ENCODE results near the gene PTPRD.
"Not testable (repeated sequence)": the region's sequence is repeated elsewhere in the genome, so short reads cannot be mapped to it uniquely, and the experiment has no call there.

Gene PTPRD

DNA sequence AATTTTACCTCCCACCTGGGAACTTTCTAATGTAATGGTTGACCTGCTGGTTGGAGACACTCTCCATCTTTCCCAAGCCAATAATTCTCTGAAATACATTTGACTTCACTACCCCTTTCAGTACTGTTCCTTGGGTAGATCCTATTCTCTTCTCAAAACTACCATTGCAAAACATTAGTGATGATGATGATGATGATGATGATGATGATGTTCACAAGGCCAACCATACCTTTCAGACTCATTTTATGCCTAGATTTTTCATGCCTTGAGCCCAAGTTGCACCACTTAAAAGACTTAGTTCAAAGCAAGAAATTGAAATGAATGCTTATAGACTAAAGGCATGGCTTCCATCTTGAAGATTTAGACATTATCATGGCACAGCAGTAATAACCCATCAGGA is 1672.2 kb downstream of the PTPRD start:
- H3K4me3 ChIP-seq (ENCODE audit: low read depth, low read length): no peak overlapping the region
- no peak overlapping the region for H3K9ac ChIP-seq (ENCODE audit: low read depth, low read length)
- H3K9me3 ChIP-seq (ENCODE audit: control insufficient read depth, insufficient read depth, low read length): no peaks in the 10 kb centered on the region
- no peaks in the 10 kb centered on the region for H3K4me1 ChIP-seq (ENCODE audit: control insufficient read depth, insufficient read depth, low read length)
- H3K27me3 ChIP-seq (ENCODE audit: control insufficient read depth, insufficient read depth, low read length): no peaks in the 10 kb centered on the region
- H3K36me3 ChIP-seq (ENCODE audit: control insufficient read depth, insufficient read depth, low read length): no peaks in the 10 kb centered on the region

DNA sequence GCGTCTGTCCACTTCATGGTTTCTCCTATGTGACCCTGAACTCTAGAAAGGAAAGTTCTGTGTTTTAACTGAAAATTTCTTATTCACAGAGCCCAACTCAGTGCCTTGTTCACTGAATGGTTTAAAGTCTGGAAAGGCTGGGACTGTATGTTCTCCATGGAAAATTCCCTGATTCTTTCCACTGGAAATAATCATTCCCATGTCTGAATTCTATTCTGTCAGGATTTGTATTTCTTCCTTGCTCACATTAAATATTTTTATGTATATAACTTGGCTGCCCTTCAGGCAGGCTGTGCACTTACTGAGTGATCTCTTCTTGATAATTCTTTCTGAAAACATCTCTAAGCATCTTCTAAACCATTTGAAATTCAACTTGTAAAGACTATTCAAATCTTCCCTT is 1686.3 kb downstream of the PTPRD start:
- no peaks in the 10 kb centered on the region for H3K4me1 ChIP-seq (ENCODE audit: control insufficient read depth, insufficient read depth, low read length)
- H3K4me3 ChIP-seq (ENCODE audit: low read depth, low read length): no peak overlapping the region
- H3K27me3 ChIP-seq (ENCODE audit: control insufficient read depth, insufficient read depth, low read length): no peaks in the 10 kb centered on the region
- no peaks in the 10 kb centered on the region for H3K9me3 ChIP-seq (ENCODE audit: control insufficient read depth, insufficient read depth, low read length)
- no peaks in the 10 kb centered on the region for H3K36me3 ChIP-seq (ENCODE audit: control insufficient read depth, insufficient read depth, low read length)
- H3K9ac ChIP-seq (ENCODE audit: low read depth, low read length): no peak overlapping the region

DNA sequence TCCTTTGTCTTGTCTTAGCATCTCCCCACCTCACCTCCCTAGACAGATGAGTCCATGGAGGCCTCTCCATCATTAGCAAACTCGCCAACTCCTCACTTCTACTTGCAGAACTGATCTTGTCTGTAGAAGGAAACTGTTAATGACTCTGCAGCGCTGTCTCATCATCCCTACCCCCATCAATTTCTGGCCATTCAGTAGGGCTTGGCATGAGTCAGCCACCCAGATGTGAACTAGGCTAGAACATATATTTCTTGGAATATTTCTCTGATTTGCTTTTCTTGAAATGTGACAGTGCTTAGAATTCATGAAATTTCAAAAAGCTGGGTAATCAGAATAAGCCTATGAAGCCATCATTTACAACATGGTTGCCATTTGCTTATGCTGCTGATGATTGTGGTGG is 1688.2 kb downstream of the PTPRD start:
- no peak overlapping the region for H3K4me3 ChIP-seq (ENCODE audit: low read depth, low read length)
- no peaks in the 10 kb centered on the region for H3K36me3 ChIP-seq (ENCODE audit: control insufficient read depth, insufficient read depth, low read length)
- no peak overlapping the region for H3K9ac ChIP-seq (ENCODE audit: low read depth, low read length)

DNA sequence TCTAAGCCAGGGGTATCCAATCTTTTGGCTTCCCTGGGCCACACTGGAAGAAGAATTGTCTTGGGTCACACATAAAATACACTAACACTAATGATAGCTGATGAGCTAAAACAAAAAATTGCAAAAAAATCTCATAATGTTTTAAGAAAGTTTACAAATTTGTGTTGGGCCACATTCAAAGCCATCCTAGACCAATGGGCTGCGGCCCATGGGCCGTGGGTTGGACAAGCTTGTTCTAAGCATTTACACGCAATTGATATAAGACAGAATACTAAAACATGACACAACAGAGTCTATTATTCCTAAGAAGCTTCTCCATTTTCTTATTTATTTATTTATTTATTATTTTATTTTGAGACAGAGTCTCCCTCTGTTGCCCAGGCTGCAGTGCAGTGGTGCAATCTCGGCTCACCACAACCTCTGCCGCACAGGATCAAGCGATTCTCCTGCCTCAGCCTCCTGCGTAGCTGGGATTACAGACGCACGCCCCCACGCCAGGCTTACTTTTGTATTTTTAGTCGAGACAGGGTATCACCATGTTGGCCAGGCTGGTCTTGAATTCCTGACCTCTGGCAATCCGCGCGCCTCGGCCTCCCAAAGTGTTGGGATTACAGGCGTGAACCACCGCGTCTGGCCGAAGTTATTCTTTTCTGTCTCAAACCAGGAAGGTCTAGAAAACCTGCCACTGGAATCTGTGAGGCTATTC is 1692.2 kb downstream of the PTPRD start:
- not testable (repeated sequence) for H3K27me3 ChIP-seq (ENCODE audit: control insufficient read depth, insufficient read depth, low read length); H3K36me3 ChIP-seq (ENCODE audit: control insufficient read depth, insufficient read depth, low read length); H3K4me1 ChIP-seq (ENCODE audit: control insufficient read depth, insufficient read depth, low read length); H3K9me3 ChIP-seq (ENCODE audit: control insufficient read depth, insufficient read depth, low read length); H3K4me3 ChIP-seq (ENCODE audit: low read depth, low read length); H3K9ac ChIP-seq (ENCODE audit: low read depth, low read length)

More for the DNA sequence above, 1688.2 kb downstream of the PTPRD start:
- Histone ChIP-seq H3K27me3 (ENCODE audit: control insufficient read depth, insufficient read depth, low read length) (no peaks in the 10 kb centered on the region), H3K9me3 (ENCODE audit: control insufficient read depth, insufficient read depth, low read length) (no peaks in the 10 kb centered on the region), H3K4me1 (ENCODE audit: control insufficient read depth, insufficient read depth, low read length) (no peaks in the 10 kb centered on the region)

DNA sequence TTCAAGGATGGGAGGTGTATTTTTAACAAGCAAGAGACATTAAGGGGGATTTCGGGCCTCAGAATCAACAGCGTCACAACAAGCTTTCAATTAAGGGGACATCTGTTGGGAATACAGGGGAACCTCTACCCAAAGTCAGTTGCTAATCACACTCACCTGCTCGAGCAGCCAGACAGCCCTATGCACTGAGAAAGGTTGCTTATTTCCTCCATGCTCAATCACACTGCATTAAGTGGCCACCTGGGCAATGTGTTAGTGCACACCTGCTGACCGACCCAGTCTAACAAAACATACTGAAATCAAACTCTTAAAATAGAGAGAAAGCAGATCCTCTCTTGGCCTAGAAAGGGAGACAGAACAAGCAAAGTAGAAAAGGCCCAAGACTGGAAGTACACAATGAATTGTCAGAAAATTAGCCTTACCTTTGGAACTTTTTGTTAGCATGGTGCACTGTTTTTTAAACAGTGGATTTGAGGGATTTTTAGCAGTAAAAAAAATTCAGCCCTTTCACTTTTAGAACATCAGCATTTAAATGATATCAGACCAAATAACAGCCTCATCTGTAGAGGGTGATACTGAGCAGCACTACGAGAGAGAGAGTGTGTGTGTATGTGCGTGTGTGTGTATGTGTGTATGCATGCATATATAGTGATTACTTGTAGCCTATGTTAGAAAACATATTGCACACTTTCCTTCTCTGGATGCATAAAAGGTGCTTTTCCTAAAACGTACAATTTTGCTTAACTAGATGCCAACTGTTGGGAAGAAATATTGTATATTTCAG is 1694.7 kb downstream of the PTPRD start:
- Histone ChIP-seq H3K36me3 (ENCODE audit: control insufficient read depth, insufficient read depth, low read length) (no peaks in the 10 kb centered on the region), H3K9me3 (ENCODE audit: control insufficient read depth, insufficient read depth, low read length) (no peaks in the 10 kb centered on the region), H3K27me3 (ENCODE audit: control insufficient read depth, insufficient read depth, low read length) (no peaks in the 10 kb centered on the region), H3K4me1 (ENCODE audit: control insufficient read depth, insufficient read depth, low read length) (no peaks in the 10 kb centered on the region), H3K4me3 (ENCODE audit: low read depth, low read length) (no peak overlapping the region), H3K9ac (ENCODE audit: low read depth, low read length) (no peak overlapping the region)

DNA sequence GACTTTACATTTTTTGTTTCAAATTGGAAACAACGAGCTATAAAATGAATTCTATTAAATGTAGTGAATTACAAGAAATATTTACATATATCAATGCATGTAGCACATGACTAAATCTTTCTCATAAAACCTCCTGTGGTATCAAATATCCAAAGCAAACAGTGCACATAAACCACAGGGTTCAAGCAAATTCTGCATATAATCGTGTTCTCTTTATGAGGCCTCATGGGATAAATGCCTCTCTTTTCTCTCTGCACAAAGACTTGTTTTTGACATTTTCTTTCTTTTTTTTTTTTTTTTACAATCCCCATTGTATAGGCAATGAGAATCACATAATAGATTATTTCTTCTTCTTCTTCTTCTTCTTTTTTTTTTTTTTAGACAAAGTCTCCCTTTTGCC is 1696.0 kb downstream of the PTPRD start:
- no peak overlapping the region for H3K4me3 ChIP-seq (ENCODE audit: low read depth, low read length)
- H3K9ac ChIP-seq (ENCODE audit: low read depth, low read length): no peak overlapping the region
- H3K4me1 ChIP-seq (ENCODE audit: control insufficient read depth, insufficient read depth, low read length): no peaks in the 10 kb centered on the region
- no peaks in the 10 kb centered on the region for H3K9me3 ChIP-seq (ENCODE audit: control insufficient read depth, insufficient read depth, low read length)
- H3K27me3 ChIP-seq (ENCODE audit: control insufficient read depth, insufficient read depth, low read length): no peaks in the 10 kb centered on the region
- no peaks in the 10 kb centered on the region for H3K36me3 ChIP-seq (ENCODE audit: control insufficient read depth, insufficient read depth, low read length)

DNA sequence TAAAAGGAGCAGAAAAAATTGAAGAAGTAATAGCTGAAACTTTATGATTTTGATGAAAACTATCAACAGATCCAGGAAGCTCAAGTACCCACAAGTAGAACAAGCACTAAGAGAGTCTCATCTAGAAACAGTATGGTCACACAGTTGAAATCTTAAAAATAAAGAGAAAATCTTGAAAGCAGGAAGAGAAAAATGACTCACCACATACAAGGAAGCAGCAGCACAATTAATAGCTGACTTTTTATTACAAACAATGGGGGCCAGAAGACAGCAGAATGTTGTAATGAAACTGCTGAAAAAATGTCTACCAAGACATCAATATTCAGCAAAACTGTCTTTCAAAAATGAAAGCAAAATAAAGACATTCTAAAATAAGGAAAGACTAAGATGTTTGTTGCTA is 1704.9 kb downstream of the PTPRD start:
- no peak overlapping the region for H3K4me3 ChIP-seq (ENCODE audit: low read depth, low read length)
- no peak overlapping the region for H3K9ac ChIP-seq (ENCODE audit: low read depth, low read length)
- no peaks in the 10 kb centered on the region for H3K9me3 ChIP-seq (ENCODE audit: control insufficient read depth, insufficient read depth, low read length)
- no peaks in the 10 kb centered on the region for H3K36me3 ChIP-seq (ENCODE audit: control insufficient read depth, insufficient read depth, low read length)
- H3K27me3 ChIP-seq (ENCODE audit: control insufficient read depth, insufficient read depth, low read length): no peaks in the 10 kb centered on the region
- no peaks in the 10 kb centered on the region for H3K4me1 ChIP-seq (ENCODE audit: control insufficient read depth, insufficient read depth, low read length)

DNA sequence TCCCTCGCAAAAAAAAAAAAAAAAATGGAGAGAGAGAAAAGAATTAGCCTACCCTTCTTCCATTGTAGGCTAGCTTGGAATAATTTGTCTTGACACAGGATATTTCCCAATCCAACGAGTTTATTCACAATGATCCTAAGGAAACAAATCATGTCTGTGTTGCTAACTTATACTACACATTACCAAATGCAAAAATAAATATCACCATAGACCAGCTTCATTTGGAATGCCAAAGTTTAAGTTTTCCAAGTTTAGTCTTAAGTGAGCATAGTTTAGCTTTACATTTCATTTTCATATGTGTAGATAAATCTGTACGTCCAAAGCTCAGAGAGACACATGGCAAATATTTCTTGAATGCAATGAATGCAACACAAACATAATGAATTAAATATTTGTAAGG is 1707.1 kb downstream of the PTPRD start:
- H3K9ac ChIP-seq (ENCODE audit: low read depth, low read length): no peak overlapping the region
- no peaks in the 10 kb centered on the region for H3K9me3 ChIP-seq (ENCODE audit: control insufficient read depth, insufficient read depth, low read length)
- no peaks in the 10 kb centered on the region for H3K27me3 ChIP-seq (ENCODE audit: control insufficient read depth, insufficient read depth, low read length)
- H3K4me3 ChIP-seq (ENCODE audit: low read depth, low read length): no peak overlapping the region
- H3K36me3 ChIP-seq (ENCODE audit: control insufficient read depth, insufficient read depth, low read length): no peaks in the 10 kb centered on the region
- no peaks in the 10 kb centered on the region for H3K4me1 ChIP-seq (ENCODE audit: control insufficient read depth, insufficient read depth, low read length)

DNA sequence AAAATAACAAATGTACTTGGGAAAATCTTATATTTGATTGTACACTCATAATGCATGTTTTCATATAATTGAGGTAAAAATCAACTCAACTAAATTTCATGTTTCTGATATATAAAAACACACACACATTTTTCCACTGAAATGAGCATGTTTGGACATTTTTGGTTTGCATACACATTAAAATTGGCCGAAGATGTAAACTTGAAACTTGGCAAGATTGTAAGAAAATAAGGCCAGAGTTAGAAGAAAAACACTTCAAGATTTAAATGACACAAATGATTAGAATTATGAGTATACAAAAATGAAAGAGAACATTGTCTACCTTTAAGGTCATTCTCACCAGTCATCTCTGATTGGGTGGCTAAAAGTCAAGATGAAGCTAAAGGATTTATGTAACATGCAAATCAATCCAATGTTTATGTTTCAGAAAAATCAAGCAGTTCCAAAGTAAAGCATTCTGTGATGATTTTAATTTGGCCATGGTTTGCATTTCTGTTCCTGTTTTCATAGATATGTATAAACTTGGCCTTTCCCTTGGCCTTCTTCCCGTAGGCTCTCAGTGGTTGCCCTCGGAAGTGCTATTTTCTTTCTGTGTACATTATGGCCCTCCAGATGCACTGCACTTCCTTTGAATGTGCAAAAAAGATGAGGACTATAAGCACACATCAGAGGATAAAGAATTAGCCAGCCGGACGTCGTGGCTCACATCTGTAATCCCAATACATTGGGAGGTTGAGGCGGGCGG is 1707.9 kb downstream of the PTPRD start:
- no peaks in the 10 kb centered on the region for H3K4me1 ChIP-seq (ENCODE audit: control insufficient read depth, insufficient read depth, low read length)
- H3K9me3 ChIP-seq (ENCODE audit: control insufficient read depth, insufficient read depth, low read length): no peaks in the 10 kb centered on the region
- H3K9ac ChIP-seq (ENCODE audit: low read depth, low read length): no peak overlapping the region
- H3K4me3 ChIP-seq (ENCODE audit: low read depth, low read length): no peak overlapping the region
- H3K27me3 ChIP-seq (ENCODE audit: control insufficient read depth, insufficient read depth, low read length): no peaks in the 10 kb centered on the region
- no peaks in the 10 kb centered on the region for H3K36me3 ChIP-seq (ENCODE audit: control insufficient read depth, insufficient read depth, low read length)

DNA sequence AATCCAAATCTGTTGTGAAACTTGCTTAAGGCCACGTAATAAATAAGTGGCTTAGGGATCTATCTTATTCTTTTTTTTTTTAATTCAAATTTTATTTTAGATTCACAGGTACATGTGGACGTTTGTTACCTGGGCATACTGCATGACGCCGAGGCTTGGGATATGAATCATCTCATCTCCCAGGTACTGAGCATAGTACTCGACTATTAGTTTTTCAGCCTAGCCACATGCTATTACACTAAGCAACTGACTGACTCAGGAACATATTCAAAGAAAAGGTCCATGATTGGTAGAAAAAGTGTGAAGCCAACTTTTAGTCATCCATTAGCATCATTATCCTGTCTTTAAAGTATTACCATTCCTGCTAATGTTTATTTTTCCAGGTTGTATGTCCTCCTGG is 1709.7 kb downstream of the PTPRD start:
- Histone ChIP-seq H3K4me1 (ENCODE audit: control insufficient read depth, insufficient read depth, low read length) (no peaks in the 10 kb centered on the region), H3K36me3 (ENCODE audit: control insufficient read depth, insufficient read depth, low read length) (no peaks in the 10 kb centered on the region), H3K27me3 (ENCODE audit: control insufficient read depth, insufficient read depth, low read length) (no peaks in the 10 kb centered on the region), H3K9ac (ENCODE audit: low read depth, low read length) (no peak overlapping the region), H3K9me3 (ENCODE audit: control insufficient read depth, insufficient read depth, low read length) (no peaks in the 10 kb centered on the region), H3K4me3 (ENCODE audit: low read depth, low read length) (no peak overlapping the region)

DNA sequence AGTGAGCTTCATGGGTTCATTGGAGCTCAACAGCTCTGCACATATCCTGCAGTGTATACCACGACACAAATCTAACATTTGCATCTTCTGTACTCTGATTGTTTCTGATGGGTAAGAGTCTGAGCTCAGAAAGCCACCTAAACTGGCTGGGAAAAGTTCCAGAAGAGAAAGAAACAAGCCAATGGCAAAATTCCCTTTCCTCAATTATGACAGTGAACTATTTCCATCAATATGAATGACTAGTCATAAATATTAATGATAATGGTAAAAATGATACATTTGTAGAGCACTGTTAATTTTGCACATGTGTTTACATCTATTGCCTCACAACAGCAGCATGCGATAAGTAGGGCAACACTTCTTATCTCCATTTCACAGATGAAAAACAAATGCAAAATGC is 1711.7 kb downstream of the PTPRD start:
- H3K36me3 ChIP-seq (ENCODE audit: control insufficient read depth, insufficient read depth, low read length): no peaks in the 10 kb centered on the region
- H3K9ac ChIP-seq (ENCODE audit: low read depth, low read length): no peak overlapping the region
- no peak overlapping the region for H3K4me3 ChIP-seq (ENCODE audit: low read depth, low read length)
- no peaks in the 10 kb centered on the region for H3K9me3 ChIP-seq (ENCODE audit: control insufficient read depth, insufficient read depth, low read length)
- H3K27me3 ChIP-seq (ENCODE audit: control insufficient read depth, insufficient read depth, low read length): no peaks in the 10 kb centered on the region
- no peaks in the 10 kb centered on the region for H3K4me1 ChIP-seq (ENCODE audit: control insufficient read depth, insufficient read depth, low read length)

DNA sequence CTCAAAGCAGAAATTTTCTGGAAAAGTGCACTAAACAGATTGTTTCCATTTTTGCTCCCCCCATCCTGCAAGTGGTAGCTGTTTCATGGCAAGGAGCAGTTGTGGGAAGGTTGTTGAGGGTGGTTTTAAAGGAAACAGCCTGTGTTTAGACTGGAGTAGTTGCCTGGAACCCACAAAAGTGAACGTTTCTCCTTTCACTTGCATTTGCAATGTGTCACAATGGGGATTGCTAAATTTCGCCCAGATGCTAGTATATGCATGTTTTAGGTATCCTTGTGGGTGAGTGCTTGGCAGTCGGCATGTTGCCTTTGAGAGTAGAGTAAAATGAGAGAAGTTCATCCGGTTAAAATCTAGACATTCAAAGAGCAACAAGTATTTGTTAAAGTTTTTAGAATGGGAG is 1713.3 kb downstream of the PTPRD start:
- Histone ChIP-seq H3K27me3 (ENCODE audit: control insufficient read depth, insufficient read depth, low read length) (no peaks in the 10 kb centered on the region), H3K4me1 (ENCODE audit: control insufficient read depth, insufficient read depth, low read length) (no peaks in the 10 kb centered on the region), H3K9ac (ENCODE audit: low read depth, low read length) (no peak overlapping the region), H3K4me3 (ENCODE audit: low read depth, low read length) (no peak overlapping the region), H3K9me3 (ENCODE audit: control insufficient read depth, insufficient read depth, low read length) (no peaks in the 10 kb centered on the region), H3K36me3 (ENCODE audit: control insufficient read depth, insufficient read depth, low read length) (no peaks in the 10 kb centered on the region)
